Effector memory CD4-positive, alpha-beta T cell (primary cell): Measurements from ENCODE around the gene WDR89.

Source experiments
- DNase-seq, 3 donors: peaks; one replicate each; pipeline ENCODE4 v3.0.0-alpha.2; 2020
- H3K27ac ChIP-seq: 2 replicates; pipeline ENCODE4 v1.7.0; 2013; ENCODE audit warnings: mild to moderate bottlenecking, low read length, moderate library complexity; ENCODE audit not compliant: insufficient read depth, poor library complexity, severe bottlenecking
- H3K27me3 ChIP-seq: replicated peaks from 2 replicates; pipeline ENCODE4 v1.7.0; 2013; ENCODE audit warnings: mild to moderate bottlenecking, low read length; ENCODE audit not compliant: insufficient read depth, control insufficient read depth, poor library complexity, severe bottlenecking
- H3K36me3 ChIP-seq: 2 replicates; pipeline ENCODE4 v1.7.0; 2013; ENCODE audit warnings: mild to moderate bottlenecking, low read length, moderate library complexity; ENCODE audit not compliant: control insufficient read depth, insufficient read depth
- H3K4me1 ChIP-seq: 2 replicates; pipeline ENCODE4 v1.7.0; 2013; ENCODE audit warnings: low read length, mild to moderate bottlenecking; ENCODE audit not compliant: control insufficient read depth, insufficient read depth, poor library complexity, severe bottlenecking
- H3K4me3 ChIP-seq: 2 replicates; pipeline ENCODE4 v1.7.0; 2013; ENCODE audit warnings: low read length, low read depth, mild to moderate bottlenecking; ENCODE audit not compliant: insufficient read depth, poor library complexity, severe bottlenecking
- H3K9me3 ChIP-seq: 2 replicates; pipeline ENCODE4 v1.7.0; 2013; ENCODE audit warnings: mild to moderate bottlenecking, low read length, moderate library complexity; ENCODE audit not compliant: control insufficient read depth
- total RNA-seq, 3 donors: gene quantifications; one replicate each; lab custom pipeline; 2026; lab: John Stamatoyannopoulos, UW

The WDR89 gene, protein sequence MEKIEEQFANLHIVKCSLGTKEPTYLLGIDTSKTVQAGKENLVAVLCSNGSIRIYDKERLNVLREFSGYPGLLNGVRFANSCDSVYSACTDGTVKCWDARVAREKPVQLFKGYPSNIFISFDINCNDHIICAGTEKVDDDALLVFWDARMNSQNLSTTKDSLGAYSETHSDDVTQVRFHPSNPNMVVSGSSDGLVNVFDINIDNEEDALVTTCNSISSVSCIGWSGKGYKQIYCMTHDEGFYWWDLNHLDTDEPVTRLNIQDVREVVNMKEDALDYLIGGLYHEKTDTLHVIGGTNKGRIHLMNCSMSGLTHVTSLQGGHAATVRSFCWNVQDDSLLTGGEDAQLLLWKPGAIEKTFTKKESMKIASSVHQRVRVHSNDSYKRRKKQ
- total RNA-seq, result 18.5 to 27.5 (median 21.9) reads per million in 3 donors

DNA sequence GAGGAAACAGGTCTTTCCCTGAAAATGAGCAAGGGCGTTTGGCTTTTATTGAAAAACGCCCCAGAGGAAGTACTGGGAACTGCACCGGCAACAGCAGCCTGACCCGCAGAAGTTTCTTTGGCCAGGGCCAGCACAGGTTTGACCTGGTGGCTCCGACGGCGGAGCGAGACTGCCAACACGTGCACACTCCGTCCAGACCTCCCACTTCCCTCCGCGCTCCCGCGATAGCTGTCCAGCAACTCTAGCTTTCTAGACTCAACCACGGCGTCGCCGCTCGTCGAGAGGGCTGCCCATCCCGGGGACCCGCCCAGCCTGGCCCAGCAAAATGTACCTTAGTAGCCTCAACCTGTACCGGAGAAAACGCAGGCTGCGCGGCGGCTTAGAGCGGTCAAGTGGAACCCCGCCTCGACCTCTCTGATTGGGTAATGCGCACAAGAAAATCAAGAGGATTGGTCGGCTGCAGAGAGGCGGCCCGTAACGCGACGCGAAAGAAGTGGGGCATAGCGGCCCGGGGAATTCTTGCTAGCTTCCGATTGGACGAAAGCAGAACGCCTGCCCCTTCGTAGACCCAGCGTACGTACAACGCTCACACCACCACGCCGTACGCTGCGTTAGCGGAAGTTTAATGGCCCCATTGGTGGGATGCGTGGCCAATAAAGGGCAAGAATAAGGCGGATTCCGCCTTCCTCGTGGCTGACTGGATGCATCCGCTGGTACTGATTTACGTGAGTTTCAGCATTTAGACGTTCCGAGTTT, at the start of gene WDR89:
TSS of gene WDR89 (minus strand) at position 399 of the 756 bp plus-strand sequence. CDS start 41,929 bp downstream, outside the sequence.
- H3K9me3 ChIP-seq, result no peaks in the 10 kb centered on the region
- peak; percentile 95 to 96 (median 96) for DNase-seq
- no peaks in the 10 kb centered on the region for H3K27me3 ChIP-seq
- peak within 1 kb of the TSS; percentile 64 for H3K4me3 ChIP-seq
- H3K27ac ChIP-seq, result peak within 1 kb of the TSS; percentile 97
- no peaks in the 10 kb centered on the region for H3K4me1 ChIP-seq
- no peaks in the 10 kb centered on the region for H3K36me3 ChIP-seq

DNA sequence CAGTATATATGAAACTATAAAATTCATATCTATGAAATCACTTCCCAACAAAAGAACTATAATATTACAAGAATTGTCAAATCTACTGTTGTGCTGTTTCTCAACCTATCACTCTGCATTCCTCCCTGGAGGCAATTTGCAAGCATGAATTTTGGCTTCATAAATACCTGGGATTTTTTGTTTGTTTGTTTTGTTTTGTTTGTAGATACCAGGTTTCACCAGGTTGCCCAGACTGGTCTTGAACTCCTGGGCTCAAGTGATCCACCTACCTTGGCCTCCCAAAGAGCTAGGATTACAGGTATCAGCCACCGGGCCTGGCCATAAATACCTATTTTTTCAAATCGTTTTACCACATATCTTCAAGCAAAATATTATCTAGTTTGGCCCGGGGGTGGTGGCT, 47.5 kb upstream of the WDR89 start:
- Histone ChIP-seq H3K27ac (no peak overlapping the region), H3K27me3 (no peaks in the 10 kb centered on the region), H3K9me3 (no peaks in the 10 kb centered on the region), H3K4me1 (no peaks in the 10 kb centered on the region), H3K4me3 (no peak overlapping the region), H3K36me3 (peaks cover 6% of the 10 kb centered on the region)
- no peak for DNase-seq

DNA sequence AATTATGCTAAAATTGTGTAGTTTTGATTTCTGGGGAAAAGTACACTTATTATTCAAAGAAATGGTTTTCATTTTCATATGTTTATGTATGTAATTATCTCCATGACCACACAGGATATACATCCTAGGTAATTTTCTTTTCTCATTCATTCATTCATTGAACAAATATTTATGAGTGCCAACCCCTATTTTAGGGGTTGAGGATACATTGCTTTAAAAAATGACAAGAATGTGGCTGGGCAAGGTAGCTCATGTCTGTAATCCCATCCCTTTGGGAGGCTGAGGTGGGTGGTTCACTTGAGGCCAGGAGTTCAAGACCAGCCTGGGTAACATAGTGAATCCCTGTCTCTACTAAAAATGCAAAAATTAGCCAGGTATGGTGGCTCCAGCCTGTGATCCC, 45.3 kb upstream of the WDR89 start:
- Histone ChIP-seq H3K27me3 (no peaks in the 10 kb centered on the region), H3K9me3 (no peaks in the 10 kb centered on the region), H3K4me3 (no peak overlapping the region), H3K27ac (no peak overlapping the region), H3K4me1 (no peaks in the 10 kb centered on the region), H3K36me3 (peaks cover 6% of the 10 kb centered on the region)
- DNase-seq, result no peak

DNA sequence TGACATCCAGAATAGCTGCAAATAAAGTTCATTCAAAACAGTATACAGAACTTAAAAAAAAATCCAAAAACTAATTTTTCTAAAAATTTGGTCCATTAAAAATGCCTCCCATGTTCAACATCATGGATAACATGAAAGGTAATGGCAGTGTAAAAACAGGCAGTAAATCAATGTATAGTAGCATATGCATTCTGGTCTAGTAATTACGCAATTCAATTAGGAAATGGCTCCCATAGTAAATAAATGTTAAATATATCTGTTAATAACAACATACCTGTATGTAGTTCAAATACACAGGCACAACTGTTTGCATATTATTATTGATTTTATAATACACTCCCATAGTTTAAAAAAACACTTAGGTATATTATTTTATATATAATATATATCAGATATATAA, 43.7 kb upstream of the WDR89 start:
- H3K27ac ChIP-seq, result no peak overlapping the region
- DNase-seq, result no peak
- no peak overlapping the region for H3K4me3 ChIP-seq
- no peaks in the 10 kb centered on the region for H3K4me1 ChIP-seq
- no peaks in the 10 kb centered on the region for H3K9me3 ChIP-seq
- peaks cover 6% of the 10 kb centered on the region for H3K36me3 ChIP-seq
- no peaks in the 10 kb centered on the region for H3K27me3 ChIP-seq

DNA sequence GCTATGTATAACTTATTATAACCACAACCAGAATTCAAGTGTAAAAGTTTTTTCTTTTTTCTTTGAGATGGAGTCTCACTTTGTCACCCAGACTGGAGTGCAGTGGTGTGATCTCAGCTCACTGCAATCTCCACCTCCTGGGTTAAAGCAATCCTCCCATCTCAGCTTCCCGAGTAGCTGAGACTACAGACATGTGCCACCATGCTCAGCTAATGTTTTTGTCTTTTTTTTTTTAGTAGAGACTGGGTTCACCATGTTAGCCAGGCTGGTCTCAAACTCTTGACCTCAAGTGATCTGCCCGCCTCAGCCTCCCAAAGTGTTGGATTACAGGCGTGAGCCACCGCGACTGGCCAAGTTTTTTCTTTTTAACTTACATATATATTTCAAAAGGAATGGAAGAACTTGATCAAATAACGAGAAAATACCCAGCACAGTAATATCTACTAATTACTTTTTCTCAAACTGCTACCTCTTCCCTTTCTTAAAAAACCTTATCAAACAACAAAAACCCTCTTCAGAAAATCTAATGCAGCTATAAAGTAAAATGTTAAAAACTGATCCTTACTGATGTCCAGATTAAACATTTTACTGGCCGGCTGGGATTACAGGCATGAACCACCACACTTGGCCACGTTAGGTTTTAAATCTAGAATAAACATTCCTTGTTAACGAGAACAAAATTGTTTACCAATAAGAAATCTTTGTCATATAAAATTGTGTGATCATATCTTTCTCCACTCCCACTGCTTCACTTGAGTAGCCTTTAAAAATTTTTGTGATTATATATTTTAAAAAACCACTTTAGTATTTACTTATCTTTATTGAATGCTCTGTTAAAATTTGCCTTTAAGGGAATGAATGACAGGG, 41.3 kb upstream of the WDR89 start:
- Histone ChIP-seq H3K27ac (no peak overlapping the region), H3K27me3 (no peaks in the 10 kb centered on the region), H3K9me3 (no peaks in the 10 kb centered on the region), H3K36me3 (peaks cover 6% of the 10 kb centered on the region), H3K4me1 (no peaks in the 10 kb centered on the region), H3K4me3 (no peak overlapping the region)
- no peak for DNase-seq

DNA sequence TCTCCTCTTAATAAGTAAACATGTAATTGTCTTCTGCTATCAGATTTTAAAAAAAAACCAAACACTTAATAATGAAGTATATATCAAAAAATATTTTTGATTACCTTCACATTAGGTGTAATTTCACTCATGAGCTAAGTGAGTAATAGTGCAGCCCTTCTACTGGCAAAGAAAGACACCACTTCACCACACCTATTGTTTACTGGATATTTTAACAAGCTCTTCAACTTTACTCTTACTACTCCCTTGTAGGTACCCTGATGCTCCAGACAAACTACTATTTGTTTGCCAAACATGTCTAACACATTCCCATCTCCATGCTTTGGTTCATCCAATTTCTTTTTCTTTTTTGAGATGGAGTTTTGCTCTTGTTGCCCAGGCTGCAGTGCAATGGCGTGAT, 36.9 kb upstream of the WDR89 start:
- Histone ChIP-seq H3K36me3 (no peaks in the 10 kb centered on the region), H3K9me3 (no peaks in the 10 kb centered on the region), H3K27ac (no peak overlapping the region), H3K4me3 (no peak overlapping the region), H3K4me1 (no peaks in the 10 kb centered on the region), H3K27me3 (no peaks in the 10 kb centered on the region)
- DNase-seq, result no peak

DNA sequence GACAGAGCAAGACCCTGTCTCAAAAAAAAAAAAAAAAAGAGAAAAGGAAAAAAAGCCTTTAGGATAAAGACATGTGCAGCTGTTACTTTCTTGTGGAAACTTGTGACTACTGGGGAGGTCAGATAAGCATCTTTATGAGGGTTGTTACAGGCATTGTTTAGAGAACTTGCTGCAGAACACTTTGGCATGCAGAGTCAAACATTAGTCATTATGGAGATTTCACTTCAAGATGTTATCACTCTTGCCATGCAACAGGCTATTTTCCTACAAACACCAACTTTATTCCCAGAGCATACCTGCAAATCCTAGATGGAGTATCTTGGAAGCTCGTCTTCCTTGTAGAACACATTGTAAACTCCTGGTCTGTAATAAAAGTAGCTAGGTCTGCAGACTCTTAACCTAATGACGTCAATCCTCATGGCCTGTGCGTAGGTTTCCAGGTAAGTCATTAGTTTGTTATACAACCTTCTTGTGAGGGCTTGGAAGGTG, 36.3 kb upstream of the WDR89 start:
- H3K27ac ChIP-seq, result no peak overlapping the region
- no peaks in the 10 kb centered on the region for H3K36me3 ChIP-seq
- H3K27me3 ChIP-seq, result no peaks in the 10 kb centered on the region
- no peaks in the 10 kb centered on the region for H3K4me1 ChIP-seq
- H3K4me3 ChIP-seq, result no peak overlapping the region
- no peaks in the 10 kb centered on the region for H3K9me3 ChIP-seq
- DNase-seq, result no peak

DNA sequence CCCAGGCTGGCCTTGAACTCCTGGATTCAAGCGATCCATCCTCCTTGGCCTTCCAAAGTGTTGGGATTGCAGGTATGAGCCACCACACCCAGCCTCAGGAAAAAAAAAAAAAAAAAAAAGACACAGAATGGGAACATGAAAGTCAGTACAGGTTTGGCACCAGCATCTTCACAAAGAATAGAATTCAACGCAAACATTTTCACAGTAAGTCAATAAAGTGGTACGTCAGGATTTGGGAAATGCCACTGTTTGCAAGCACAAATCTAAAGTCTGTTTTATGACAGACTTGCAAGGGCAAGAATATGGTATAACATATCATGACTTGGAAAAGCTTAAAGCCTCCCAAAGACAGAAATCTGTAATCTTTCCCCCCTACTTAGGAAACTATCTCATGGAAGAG, 34.9 kb upstream of the WDR89 start:
- DNase-seq, result no peak
- H3K4me1 ChIP-seq, result no peaks in the 10 kb centered on the region
- H3K27me3 ChIP-seq, result no peaks in the 10 kb centered on the region
- no peak overlapping the region for H3K27ac ChIP-seq
- H3K4me3 ChIP-seq, result no peak overlapping the region
- H3K36me3 ChIP-seq, result no peaks in the 10 kb centered on the region
- H3K9me3 ChIP-seq, result no peaks in the 10 kb centered on the region

DNA sequence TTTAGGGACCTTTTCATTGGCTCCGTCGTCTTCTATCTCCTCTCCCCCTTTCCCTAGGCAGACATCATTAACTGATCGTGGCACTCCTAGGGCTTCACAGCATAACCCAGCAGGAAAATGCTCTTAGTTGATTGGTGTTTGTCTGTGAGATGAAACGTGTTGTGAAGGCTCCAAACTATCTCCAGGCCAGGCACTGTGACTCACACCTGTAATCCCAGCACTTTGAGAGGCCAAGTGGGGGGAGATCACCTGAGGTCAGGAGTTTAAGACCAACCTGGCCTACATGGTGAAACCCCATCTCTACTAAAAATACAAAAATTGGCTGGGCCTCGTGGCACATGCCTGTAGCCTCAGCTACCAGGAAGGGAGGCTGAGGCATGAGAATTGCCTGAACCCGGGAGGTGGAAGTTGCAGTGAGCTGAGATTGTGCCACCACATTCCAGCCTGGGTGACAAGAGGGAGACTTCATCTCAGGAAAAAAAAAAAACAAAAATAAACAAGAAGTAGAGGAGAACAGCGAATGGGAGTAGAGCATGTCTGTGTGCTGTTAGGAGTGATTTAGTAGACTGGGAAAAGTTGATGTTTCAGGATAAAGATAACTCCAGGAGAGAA, 32.3 kb upstream of the WDR89 start:
- DNase-seq, result no peak
- H3K36me3 ChIP-seq, result no peaks in the 10 kb centered on the region
- H3K27ac ChIP-seq, result no peak overlapping the region
- H3K4me1 ChIP-seq, result no peaks in the 10 kb centered on the region
- no peaks in the 10 kb centered on the region for H3K27me3 ChIP-seq
- H3K9me3 ChIP-seq, result no peaks in the 10 kb centered on the region
- no peak overlapping the region for H3K4me3 ChIP-seq
